ENCODE data around the gene CD48. TPM values are rescaled to one million over a fixed set of nuclear protein-coding genes. Genes with fewer than 3 reads are reported as not detected.

Gene CD48
- total RNA-seq, 2 experiments from 2014 or later, result 131 to 150 TPM

DNA sequence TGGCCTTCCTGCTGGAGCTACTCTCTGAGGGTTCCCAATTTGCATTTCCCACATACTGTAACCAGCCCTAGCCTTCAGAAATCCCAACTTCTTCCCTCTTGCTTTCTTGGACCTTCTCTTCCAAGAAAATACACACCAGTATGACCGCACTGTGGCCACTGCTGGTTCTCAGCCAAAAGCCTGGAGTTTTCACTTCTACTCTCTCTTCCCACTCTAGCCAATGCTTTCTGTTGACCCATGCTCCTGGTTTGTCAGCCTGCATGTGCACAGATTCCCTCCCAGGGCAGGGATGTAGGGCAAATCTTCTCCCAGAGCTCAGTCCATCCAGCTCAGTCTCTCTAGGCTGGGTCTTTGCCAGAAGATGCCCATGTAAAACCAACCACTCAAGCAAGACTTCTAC lies 65.4 kb downstream of the CD48 start:
- no peak overlapping the region for H3K27ac ChIP-seq (ENCODE audit: low read depth, low read length, poor library complexity, severe bottlenecking)
- ChIA-PET POLR2A (interaction anchor here (0.8 to 1.9 kb wide), 5 partner anchors 14 to 29 kb away, joined by 3 to 5 read pairs (median 3); no protein-coding TSS in a partner anchor), CTCF (ENCODE audit: unreplicated experiment) (interaction anchor here (2.2 kb wide), 1 partner anchor 26 kb away, joined by 4 read pairs; no protein-coding TSS in a partner anchor)
- no peak for TF ChIP-seq EZH2phosphoT487 (IDR thresholded peaks at IDR 0.05; ENCODE audit: borderline replicate concordance, low read depth, low read length)
- TF ChIP-seq, protein P1, sequence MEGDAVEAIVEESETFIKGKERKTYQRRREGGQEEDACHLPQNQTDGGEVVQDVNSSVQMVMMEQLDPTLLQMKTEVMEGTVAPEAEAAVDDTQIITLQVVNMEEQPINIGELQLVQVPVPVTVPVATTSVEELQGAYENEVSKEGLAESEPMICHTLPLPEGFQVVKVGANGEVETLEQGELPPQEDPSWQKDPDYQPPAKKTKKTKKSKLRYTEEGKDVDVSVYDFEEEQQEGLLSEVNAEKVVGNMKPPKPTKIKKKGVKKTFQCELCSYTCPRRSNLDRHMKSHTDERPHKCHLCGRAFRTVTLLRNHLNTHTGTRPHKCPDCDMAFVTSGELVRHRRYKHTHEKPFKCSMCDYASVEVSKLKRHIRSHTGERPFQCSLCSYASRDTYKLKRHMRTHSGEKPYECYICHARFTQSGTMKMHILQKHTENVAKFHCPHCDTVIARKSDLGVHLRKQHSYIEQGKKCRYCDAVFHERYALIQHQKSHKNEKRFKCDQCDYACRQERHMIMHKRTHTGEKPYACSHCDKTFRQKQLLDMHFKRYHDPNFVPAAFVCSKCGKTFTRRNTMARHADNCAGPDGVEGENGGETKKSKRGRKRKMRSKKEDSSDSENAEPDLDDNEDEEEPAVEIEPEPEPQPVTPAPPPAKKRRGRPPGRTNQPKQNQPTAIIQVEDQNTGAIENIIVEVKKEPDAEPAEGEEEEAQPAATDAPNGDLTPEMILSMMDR (conservative IDR thresholded peaks at IDR 0.05; ENCODE audit: low read length), result no peak
- H3K9me3 ChIP-seq (ENCODE audit: low read length), result peaks cover 4% of the 10 kb centered on the region; the same call in 1 of the 2 replicates
- no peaks in the 10 kb centered on the region for H3K9me2 ChIP-seq (ENCODE audit: insufficient read depth, low read length)
- no peak for DNase-seq (ENCODE audit: low spot score)
- H3K79me2 ChIP-seq (ENCODE audit: insufficient read depth, low read depth, low read length), result no peaks in the 10 kb centered on the region
- H2AFZ ChIP-seq (ENCODE audit: low read length), result no peak overlapping the region; the same call in 1 of the 2 replicates
- H3K4me3 ChIP-seq (ENCODE audit: low read depth, low read length, poor library complexity, severe bottlenecking), result no peak overlapping the region
- intact Hi-C loops (cut with micrococcal nuclease; ENCODE audit: unreplicated experiment), result no loop called here
- peaks cover 40% of the 10 kb centered on the region for H3K4me1 ChIP-seq (ENCODE audit: insufficient read depth, low read length, poor library complexity, severe bottlenecking)
- peaks cover 4% of the 10 kb centered on the region; the same call in 1 of the 2 replicates for H3K36me3 ChIP-seq (ENCODE audit: insufficient read depth, low read length)
- H4K20me1 ChIP-seq (ENCODE audit: insufficient read depth, low read length), result no peaks in the 10 kb centered on the region
- H3K4me2 ChIP-seq (ENCODE audit: low read length), result peak overlapping the region; percentile 42
- no TSS peak for BruUV-seq (replicated peaks)

DNA sequence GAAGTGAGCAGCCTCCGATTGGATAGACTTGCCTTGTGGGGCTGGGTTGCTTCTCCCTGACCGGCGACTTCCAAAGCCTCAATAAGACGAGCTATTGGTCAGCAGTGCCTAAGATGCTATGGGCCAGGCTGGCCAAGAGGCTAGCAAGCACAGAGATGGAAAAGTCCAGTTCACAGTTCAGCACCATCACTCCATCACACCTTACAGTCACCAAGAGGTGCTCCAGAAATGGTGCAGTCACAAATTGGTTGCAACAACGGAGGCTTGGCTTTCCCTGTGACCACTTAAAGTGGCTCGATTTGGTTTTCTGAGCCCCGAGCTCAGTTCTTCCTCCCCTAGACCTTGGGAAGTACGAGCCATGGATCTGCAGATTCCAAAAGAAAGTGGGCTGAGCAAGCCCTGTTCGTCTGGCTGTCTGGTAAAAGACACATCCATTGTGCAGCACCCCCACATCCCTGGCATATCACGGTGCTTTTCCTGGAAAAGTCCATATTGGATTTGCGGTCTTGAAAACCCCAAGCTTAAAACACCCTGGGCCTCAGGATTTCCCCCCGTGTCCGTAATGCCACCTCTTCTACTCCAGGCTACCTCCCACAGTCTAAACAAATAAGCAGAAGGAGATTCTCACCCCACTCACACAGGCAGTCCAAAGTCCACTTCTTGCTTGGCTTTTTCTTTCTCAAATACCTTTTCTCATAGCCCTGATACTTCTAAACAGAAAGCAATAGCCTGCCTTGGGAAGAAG lies 66.1 kb downstream of the CD48 start:
- Histone ChIP-seq H3K27ac (ENCODE audit: low read depth, low read length, poor library complexity, severe bottlenecking) (no peak overlapping the region), H3K79me2 (ENCODE audit: insufficient read depth, low read depth, low read length) (no peaks in the 10 kb centered on the region), H3K9me2 (ENCODE audit: insufficient read depth, low read length) (no peaks in the 10 kb centered on the region), H2AFZ (ENCODE audit: low read length) (no peak overlapping the region), H3K4me1 (ENCODE audit: insufficient read depth, low read length, poor library complexity, severe bottlenecking) (peaks cover 38% of the 10 kb centered on the region), H3K9me3 (ENCODE audit: low read length) (peaks cover 4% of the 10 kb centered on the region; the same call in 1 of the 2 replicates), H4K20me1 (ENCODE audit: insufficient read depth, low read length) (no peaks in the 10 kb centered on the region), H3K4me3 (ENCODE audit: low read depth, low read length, poor library complexity, severe bottlenecking) (no peak overlapping the region), H3K36me3 (ENCODE audit: insufficient read depth, low read length) (peaks cover 4% of the 10 kb centered on the region; the same call in 1 of the 2 replicates), H3K4me2 (ENCODE audit: low read length) (no peak overlapping the region)
- ChIA-PET CTCF (ENCODE audit: unreplicated experiment) (interaction anchor here (2.2 kb wide), 1 partner anchor 27 kb away, joined by 4 read pairs; no protein-coding TSS in a partner anchor), POLR2A (interaction anchor here (0.7 to 1.9 kb wide), 6 partner anchors 13 to 1960 kb away, joined by 3 to 5 read pairs (median 3); no protein-coding TSS in a partner anchor)
- intact Hi-C loops (cut with micrococcal nuclease; ENCODE audit: unreplicated experiment), result no loop called here
- no peak for DNase-seq (ENCODE audit: low spot score)
- TF ChIP-seq, protein P1 (conservative IDR thresholded peaks at IDR 0.05; ENCODE audit: low read length), result no peak
- no peak for TF ChIP-seq EZH2phosphoT487 (IDR thresholded peaks at IDR 0.05; ENCODE audit: borderline replicate concordance, low read depth, low read length)
- no TSS peak for BruUV-seq (replicated peaks)

DNA sequence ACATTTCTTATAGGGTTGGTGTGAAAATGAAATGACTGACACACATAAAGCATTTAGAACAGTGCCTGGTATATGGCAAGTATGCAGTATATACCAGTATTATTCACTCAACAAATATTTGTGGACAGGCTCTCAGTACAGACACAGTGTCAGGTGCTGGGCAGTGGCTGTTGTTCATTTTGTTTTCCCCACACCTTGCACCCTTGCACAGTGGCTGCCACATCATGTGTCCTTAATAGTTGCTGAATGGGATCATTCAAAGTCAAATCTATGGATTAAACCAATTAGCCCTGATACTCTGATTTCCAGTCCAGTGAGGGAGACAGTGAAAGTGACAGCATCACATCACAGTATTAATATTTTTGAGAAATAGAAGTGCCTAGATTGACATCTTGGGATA lies 67.2 kb downstream of the CD48 start:
- CTCF ChIA-PET (ENCODE audit: unreplicated experiment), result no interaction called here
- Histone ChIP-seq H4K20me1 (ENCODE audit: insufficient read depth, low read length) (no peaks in the 10 kb centered on the region), H3K27ac (ENCODE audit: low read depth, low read length, poor library complexity, severe bottlenecking) (no peak overlapping the region), H3K9me3 (ENCODE audit: low read length) (no peaks in the 10 kb centered on the region), H3K36me3 (ENCODE audit: insufficient read depth, low read length) (no peaks in the 10 kb centered on the region; the same call in 1 of the 2 replicates), H3K4me1 (ENCODE audit: insufficient read depth, low read length, poor library complexity, severe bottlenecking) (peaks cover 40% of the 10 kb centered on the region), H3K4me2 (ENCODE audit: low read length) (no peak overlapping the region), H3K79me2 (ENCODE audit: insufficient read depth, low read depth, low read length) (no peaks in the 10 kb centered on the region), H3K4me3 (ENCODE audit: low read depth, low read length, poor library complexity, severe bottlenecking) (no peak overlapping the region), H3K9me2 (ENCODE audit: insufficient read depth, low read length) (no peaks in the 10 kb centered on the region), H2AFZ (ENCODE audit: low read length) (no peak overlapping the region)
- DNase-seq (ENCODE audit: low spot score), result no peak
- TF ChIP-seq EZH2phosphoT487 (IDR thresholded peaks at IDR 0.05; ENCODE audit: borderline replicate concordance, low read depth, low read length), result no peak
- TF ChIP-seq, protein P1 (conservative IDR thresholded peaks at IDR 0.05; ENCODE audit: low read length), result no peak
- no TSS peak for BruUV-seq (replicated peaks)
- intact Hi-C loops (cut with micrococcal nuclease; ENCODE audit: unreplicated experiment), result no loop called here
- POLR2A ChIA-PET, result interaction anchor here (0.6 to 1.9 kb wide), 2 partner anchors 30 to 177 kb away, joined by 3 to 5 read pairs; no protein-coding TSS in a partner anchor

Data from OCI-LY7 (cell line).